ENCODE measurements around the gene MTCH2.

GRCh38 chr11:47626234-47626633 lies 16.1 kb downstream of the MTCH2 start:
- no peak for TF ChIP-seq CTCF (conservative IDR thresholded peaks at IDR 0.05; ENCODE audit: low read depth, low read length)
- no peak for TF ChIP-seq EZH2phosphoT487 (IDR thresholded peaks at IDR 0.05; ENCODE audit: borderline replicate concordance, low read length)
- TF ChIP-seq EZH2 (IDR thresholded peaks at IDR 0.05; ENCODE audit: low read length, unreplicated experiment), result no peak

Data from PC-3 (cell line).